AG04449 (cell line): ENCODE results near the gene PHC2.

ENCODE experiments used
- CTCF ChIA-PET: fragments of 350-600 bp; formaldehyde crosslinking; extraction: SDS; loops from one replicate; lab custom pipeline; 2021; ENCODE audit warnings: antibody characterized with exemption; lab: Yijun Ruan, JAX
- POLR2A ChIA-PET: fragments of 400-600, 350-600 bp; formaldehyde crosslinking; extraction: SDS; loops from one replicate; lab custom pipeline; 2020; ENCODE audit warnings: antibody characterized with exemption, inconsistent platforms; lab: Yijun Ruan, JAX
- DNase-seq: peaks from one replicate; pipeline ENCODE4 v3.0.0-alpha.2; 2010; ENCODE audit warnings: low read depth, low spot score
- H3K4me3 ChIP-seq: 2 replicates; pipeline ENCODE4 v1.5.1; 2011; ENCODE audit warnings: low read depth, mild to moderate bottlenecking, control low read depth, low read length
- TF ChIP-seq, protein P1 (sequence below): IDR thresholded peaks from one replicate; pipeline ENCODE4 v1.5.1; 2011; ENCODE audit warnings: mild to moderate bottlenecking, moderate library complexity, low read length, control low read depth, inconsistent platforms; ENCODE audit not compliant: insufficient read depth; ENCODE audit errors: missing control alignments

Gene PHC2

DNA sequence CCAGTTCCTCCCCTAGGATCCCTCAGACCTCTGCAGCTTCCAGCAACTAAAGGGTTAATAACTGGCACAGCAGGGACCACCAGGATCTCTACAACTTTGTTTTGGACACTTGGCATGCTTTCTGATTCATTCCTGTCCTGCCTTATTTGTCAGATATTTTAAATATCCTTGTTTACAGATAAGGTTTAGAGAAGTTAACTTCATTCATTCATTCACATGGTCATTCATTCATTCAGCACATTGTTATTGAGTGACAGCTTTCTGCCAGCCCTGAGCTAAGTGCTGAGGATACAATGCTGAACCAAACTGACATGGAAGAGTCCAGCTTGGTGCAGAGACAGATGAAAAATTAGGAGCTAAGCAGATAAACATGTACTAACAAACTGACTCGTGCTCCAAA is 8.8 kb upstream of the PHC2 start:
- CTCF ChIA-PET = interaction anchor here (1.0 to 12.4 kb wide), 3 partner anchors 8 to 69 kb away, joined by 3 to 124 read pairs (median 6); no protein-coding TSS in a partner anchor
- POLR2A ChIA-PET = no interaction called here
- H3K4me3 ChIP-seq = no peak overlapping the region
- no peak for DNase-seq
- TF ChIP-seq, protein P1, sequence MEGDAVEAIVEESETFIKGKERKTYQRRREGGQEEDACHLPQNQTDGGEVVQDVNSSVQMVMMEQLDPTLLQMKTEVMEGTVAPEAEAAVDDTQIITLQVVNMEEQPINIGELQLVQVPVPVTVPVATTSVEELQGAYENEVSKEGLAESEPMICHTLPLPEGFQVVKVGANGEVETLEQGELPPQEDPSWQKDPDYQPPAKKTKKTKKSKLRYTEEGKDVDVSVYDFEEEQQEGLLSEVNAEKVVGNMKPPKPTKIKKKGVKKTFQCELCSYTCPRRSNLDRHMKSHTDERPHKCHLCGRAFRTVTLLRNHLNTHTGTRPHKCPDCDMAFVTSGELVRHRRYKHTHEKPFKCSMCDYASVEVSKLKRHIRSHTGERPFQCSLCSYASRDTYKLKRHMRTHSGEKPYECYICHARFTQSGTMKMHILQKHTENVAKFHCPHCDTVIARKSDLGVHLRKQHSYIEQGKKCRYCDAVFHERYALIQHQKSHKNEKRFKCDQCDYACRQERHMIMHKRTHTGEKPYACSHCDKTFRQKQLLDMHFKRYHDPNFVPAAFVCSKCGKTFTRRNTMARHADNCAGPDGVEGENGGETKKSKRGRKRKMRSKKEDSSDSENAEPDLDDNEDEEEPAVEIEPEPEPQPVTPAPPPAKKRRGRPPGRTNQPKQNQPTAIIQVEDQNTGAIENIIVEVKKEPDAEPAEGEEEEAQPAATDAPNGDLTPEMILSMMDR = no peak

DNA sequence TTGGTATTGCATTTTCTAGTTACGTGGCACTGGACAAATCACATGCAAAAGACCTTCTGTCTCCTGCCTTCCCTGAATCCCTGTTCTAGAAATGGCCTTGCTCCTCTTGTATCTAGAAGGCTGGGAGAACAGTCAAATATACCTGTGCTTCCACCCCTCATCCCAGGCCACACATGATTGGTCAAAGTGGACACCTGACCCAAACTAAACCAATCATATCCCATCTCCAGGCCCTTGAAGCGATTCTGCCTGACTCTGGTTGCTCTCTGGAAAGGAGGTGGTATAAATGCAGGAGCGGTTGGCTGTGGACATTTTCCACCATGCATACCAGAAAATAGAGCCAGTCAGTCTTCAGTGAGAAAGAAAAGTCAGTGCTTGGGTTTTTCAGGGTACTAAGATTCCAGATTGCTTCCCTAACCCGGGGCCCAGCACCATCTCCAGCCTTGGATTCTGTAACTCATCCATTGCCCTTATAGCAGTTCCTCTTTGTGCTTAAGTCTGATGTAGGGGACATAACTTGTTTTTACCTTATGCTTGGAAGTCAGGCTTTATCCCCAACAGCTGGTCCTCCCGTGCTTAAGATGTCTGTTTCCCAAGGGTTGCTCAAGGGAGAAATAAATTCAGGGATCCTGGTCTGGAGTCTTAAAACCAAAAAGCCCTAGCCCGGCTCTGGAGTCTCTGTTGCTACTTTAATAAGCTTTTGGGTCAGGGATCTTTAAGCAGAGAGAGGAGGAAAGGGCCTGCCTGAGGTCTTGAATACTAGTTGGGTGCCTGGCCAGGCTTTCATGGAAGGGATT is 7.7 kb upstream of the PHC2 start:
- DNase-seq = no peak
- TF ChIP-seq, protein P1 = no peak
- POLR2A ChIA-PET = no interaction called here
- H3K4me3 ChIP-seq = no peak overlapping the region
- CTCF ChIA-PET = interaction anchor here (0.6 to 12.4 kb wide), 7 partner anchors 9 to 143 kb away, joined by 3 to 124 read pairs (median 4); no protein-coding TSS in a partner anchor

DNA sequence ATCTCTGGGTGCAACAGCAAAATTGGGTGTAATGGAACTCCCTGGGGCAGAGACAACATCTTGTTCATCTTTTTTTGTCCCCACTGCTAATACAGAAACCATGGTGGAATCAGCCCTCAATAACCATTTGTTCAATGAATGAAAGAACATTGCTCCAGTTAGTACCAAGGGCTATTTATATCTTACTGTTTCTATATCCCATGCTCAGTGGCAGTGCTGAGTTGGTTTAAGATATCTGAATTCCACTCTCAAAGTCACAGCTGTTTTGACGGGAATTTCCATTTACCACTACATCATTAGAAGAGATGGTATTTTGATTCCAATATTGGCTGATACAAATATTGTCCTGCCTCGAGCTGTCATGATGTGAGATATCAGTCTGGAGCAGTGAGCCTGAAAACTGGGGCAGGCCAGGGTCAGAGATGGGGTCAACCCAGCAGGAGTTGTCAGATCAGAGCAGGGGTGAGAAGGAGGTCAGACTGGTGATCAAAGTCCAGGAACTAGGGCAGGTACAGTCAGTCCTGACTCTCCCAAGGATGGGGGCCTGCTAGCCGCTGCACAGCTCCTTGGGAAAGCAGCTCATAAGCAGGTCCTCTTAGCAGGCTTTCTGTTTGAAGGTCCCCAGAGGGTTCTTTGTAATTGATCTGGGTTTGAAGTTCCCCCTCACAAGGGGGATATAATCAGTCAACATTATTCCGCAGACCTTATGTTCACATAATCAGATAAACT is 5.8 kb upstream of the PHC2 start:
- POLR2A ChIA-PET = no interaction called here
- no peak for DNase-seq
- CTCF ChIA-PET = interaction anchor here (0.8 to 2.3 kb wide), 9 partner anchors 11 to 175 kb away, joined by 3 to 12 read pairs (median 4); no protein-coding TSS in a partner anchor
- TF ChIP-seq, protein P1 = no peak
- H3K4me3 ChIP-seq = no peak overlapping the region

DNA sequence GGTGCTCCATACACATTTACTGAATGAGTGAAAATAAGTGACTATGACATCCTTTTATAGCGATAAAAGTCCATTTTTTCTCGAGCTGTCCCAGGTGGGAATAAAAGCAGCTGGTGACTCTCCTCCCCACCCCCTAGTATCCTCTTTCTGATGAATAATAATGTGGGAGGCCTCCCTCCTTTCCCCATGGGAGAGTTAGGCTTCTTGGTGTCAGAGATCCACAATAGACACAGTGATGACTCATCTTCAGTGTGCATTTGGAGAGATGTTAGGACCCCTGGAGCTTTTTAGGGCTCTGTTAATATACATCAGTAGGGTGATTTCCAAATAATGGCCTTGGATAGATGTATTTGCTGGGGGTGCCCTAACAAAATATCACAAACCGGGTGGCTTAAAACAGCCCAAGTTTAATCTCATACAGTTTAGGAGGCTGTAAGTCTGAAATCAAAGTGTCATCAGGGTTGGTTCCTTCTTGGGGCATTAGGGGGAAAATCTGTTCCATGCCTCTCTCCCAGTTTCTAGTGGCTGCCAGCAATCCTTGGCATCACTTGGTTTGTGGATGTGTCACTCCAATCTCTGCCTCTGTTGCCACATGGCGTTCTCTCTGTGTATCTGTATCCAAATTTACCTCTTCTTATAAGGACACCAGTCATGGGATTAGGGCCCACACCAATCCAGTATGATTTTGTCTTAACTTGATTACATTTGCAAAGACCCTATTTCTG is 4.4 kb upstream of the PHC2 start:
- TF ChIP-seq, protein P1 = no peak
- ChIA-PET POLR2A (no interaction called here), CTCF (interaction anchor here (0.8 to 2.3 kb wide), 3 partner anchors 20 to 70 kb away, joined by 3 to 12 read pairs (median 5); no protein-coding TSS in a partner anchor)
- DNase-seq = no peak
- no peak overlapping the region for H3K4me3 ChIP-seq

DNA sequence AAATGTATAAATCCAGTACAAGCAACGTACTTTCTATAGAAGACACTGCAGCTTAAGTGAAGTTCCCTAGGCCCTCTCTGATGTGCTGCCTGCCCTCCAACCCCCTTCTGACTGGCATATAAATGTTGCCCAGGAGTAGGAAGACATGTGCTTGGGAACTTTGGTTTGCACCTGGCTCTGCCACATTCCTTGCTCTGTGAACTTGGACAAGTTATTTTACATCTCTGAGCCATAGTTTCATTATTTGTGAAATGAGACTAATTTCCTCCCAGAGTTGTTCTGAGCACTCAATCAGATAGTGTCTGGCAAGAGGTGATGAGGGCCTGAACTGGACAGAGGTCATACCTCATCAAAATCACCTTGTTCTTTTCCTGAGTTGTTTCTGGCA is 3.5 kb upstream of the PHC2 start:
- POLR2A ChIA-PET = interaction anchor here (2.0 kb wide), 1 partner anchor 13 kb away, joined by 11 read pairs; no protein-coding TSS in a partner anchor
- no peak for DNase-seq
- CTCF ChIA-PET = interaction anchor here (2.3 kb wide), 1 partner anchor 21 kb away, joined by 12 read pairs; no protein-coding TSS in a partner anchor
- no peak overlapping the region for H3K4me3 ChIP-seq
- TF ChIP-seq, protein P1 = no peak
